IMR-90 (cell line): ENCODE data around the gene TTC24.
A peak's percentile ranks its signal among the peaks of the same experiment; 100 is the strongest.

Source experiments
- CEBPB ChIP-seq: IDR thresholded peaks from 2 replicates; pipeline ENCODE4 v1.6.1; 2012; ENCODE audit warnings: low read depth, low read length, improper control_type of control experiment
- MXI1 ChIP-seq: IDR thresholded peaks from 2 replicates; pipeline ENCODE4 v1.6.1; 2012; ENCODE audit warnings: low read depth, mild to moderate bottlenecking, low read length, moderate library complexity, borderline replicate concordance
- POLR2A ChIP-seq: IDR thresholded peaks from 2 replicates; pipeline ENCODE4 v1.6.1; 2012; ENCODE audit warnings: mild to moderate bottlenecking, low read depth, low read length
- TF ChIP-seq, protein P1 (sequence below): conservative IDR thresholded peaks from 2 replicates; pipeline ENCODE4 v1.5.1; 2012; ENCODE audit warnings: mild to moderate bottlenecking, low read depth, low read length, improper control_type of control experiment

- no peak for TF ChIP-seq POLR2A
- TF ChIP-seq CEBPB: no peak
- TF ChIP-seq, protein P1, sequence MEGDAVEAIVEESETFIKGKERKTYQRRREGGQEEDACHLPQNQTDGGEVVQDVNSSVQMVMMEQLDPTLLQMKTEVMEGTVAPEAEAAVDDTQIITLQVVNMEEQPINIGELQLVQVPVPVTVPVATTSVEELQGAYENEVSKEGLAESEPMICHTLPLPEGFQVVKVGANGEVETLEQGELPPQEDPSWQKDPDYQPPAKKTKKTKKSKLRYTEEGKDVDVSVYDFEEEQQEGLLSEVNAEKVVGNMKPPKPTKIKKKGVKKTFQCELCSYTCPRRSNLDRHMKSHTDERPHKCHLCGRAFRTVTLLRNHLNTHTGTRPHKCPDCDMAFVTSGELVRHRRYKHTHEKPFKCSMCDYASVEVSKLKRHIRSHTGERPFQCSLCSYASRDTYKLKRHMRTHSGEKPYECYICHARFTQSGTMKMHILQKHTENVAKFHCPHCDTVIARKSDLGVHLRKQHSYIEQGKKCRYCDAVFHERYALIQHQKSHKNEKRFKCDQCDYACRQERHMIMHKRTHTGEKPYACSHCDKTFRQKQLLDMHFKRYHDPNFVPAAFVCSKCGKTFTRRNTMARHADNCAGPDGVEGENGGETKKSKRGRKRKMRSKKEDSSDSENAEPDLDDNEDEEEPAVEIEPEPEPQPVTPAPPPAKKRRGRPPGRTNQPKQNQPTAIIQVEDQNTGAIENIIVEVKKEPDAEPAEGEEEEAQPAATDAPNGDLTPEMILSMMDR: peak; percentile 46
- TF ChIP-seq MXI1: no peak
Observed at GRCh38 chr1:156608981-156609380, 29.5 kb downstream of the TTC24 start.
